K562 (cell line): ENCODE data around the gene SLC39A3. TPM values are rescaled to one million over a fixed set of nuclear protein-coding genes. Genes with fewer than 3 reads are reported as not detected.

ENCODE experiments used
- ATAC-seq: fragments of 200-7000 bp; cut with Tn5 transposase; 3 replicates; pipeline ENCODE4 v1.9.1; 2020; ENCODE audit warnings: moderate library complexity
- BruUV-seq: library from RNA; stranded (reverse); fragments of 400-500 nt; replicated peaks from 2 replicates; lab custom pipeline; 2021; lab: Mats Ljungman, UMichigan
- CTCF ChIA-PET: fragments of 300-600 bp; formaldehyde crosslinking; extraction: SDS; loops from one replicate; lab custom pipeline; 2021; ENCODE audit warnings: low intra/inter-chr PET ratio; lab: Yijun Ruan, JAX
- POLR2A ChIA-PET: fragments of 300-600, 350-650 bp; sonication (Branson Sonifier 250); formaldehyde crosslinking; extraction: SDS; loops from one replicate; lab custom pipeline; 2021; ENCODE audit warnings: antibody characterized with exemption, inconsistent platforms; lab: Yijun Ruan, JAX
- DNase-seq, 4 experiments: peaks; one replicate each; pipeline versions ENCODE4 v3.0.0 to v3.0.0-alpha.2; 2011 to 2018; ENCODE audit warnings: low spot score in 3 of 4, mixed read lengths in 3 of 4; ENCODE audit errors: extremely low read depth in 1 of 4
- FAIRE-seq: peaks from 2 replicates; lab custom pipeline; 2011; peaks lifted over from hg19 to GRCh38; lab: Jason Lieb, UNC
- H2AFZ ChIP-seq: 2 replicates; pipeline ENCODE4 v1.6.0; 2011; ENCODE audit warnings: low read depth, low read length, control low read depth, inconsistent platforms
- H3K27ac ChIP-seq: fragments of 200-600 bp; 3 replicates; pipeline ENCODE4 v1.8.0; 2011; ENCODE audit warnings: low read depth, mild to moderate bottlenecking, control low read depth, inconsistent platforms, low read length, moderate library complexity, mixed read lengths; ENCODE audit errors: extremely low read depth
- H3K27me3 ChIP-seq, 2 experiments: fragments of 300-600 bp in 1 of 2; 2 replicates in 1 of 2; 3 replicates in 1 of 2; pipeline versions ENCODE4 v1.6.0 to v1.8.0; 2011; ENCODE audit warnings: inconsistent platforms in 2 of 2, low read length in 2 of 2, mild to moderate bottlenecking in 1 of 2, mixed read lengths in 1 of 2, moderate library complexity in 1 of 2; ENCODE audit not compliant: control insufficient read depth in 2 of 2, insufficient read depth in 2 of 2
- H3K36me3 ChIP-seq: fragments of 300-600 bp; 3 replicates; pipeline ENCODE4 v1.8.0; 2011; ENCODE audit warnings: mild to moderate bottlenecking, low read length, inconsistent platforms; ENCODE audit not compliant: control insufficient read depth, insufficient read depth
- H3K4me1 ChIP-seq, 2 experiments: fragments of 200-600 bp in 1 of 2; replicated peaks in 1 of 2; 2 replicates in 1 of 2; 3 replicates in 1 of 2; pipeline versions ENCODE4 v1.5.1 to v1.8.0; 2011; ENCODE audit warnings: inconsistent platforms in 2 of 2, low read length in 2 of 2, mild to moderate bottlenecking in 1 of 2, mixed read lengths in 1 of 2, moderate library complexity in 1 of 2; ENCODE audit not compliant: control insufficient read depth in 2 of 2, insufficient read depth in 2 of 2
- H3K4me2 ChIP-seq: 2 replicates; pipeline ENCODE4 v1.6.1; 2011; ENCODE audit warnings: low read length, control low read depth, inconsistent platforms, mixed read lengths; ENCODE audit not compliant: insufficient read depth
- H3K4me3 ChIP-seq: fragments of 200-600 bp; sonication (generic), shearing (Covaris generic); 2 replicates; pipeline ENCODE4 v1.5.1; 2016; ENCODE audit warnings: control low read depth, inconsistent platforms
- H3K79me2 ChIP-seq: fragments of 200-600 bp; 3 replicates; pipeline ENCODE4 v1.8.0; 2011; ENCODE audit warnings: low read length, inconsistent platforms; ENCODE audit not compliant: control insufficient read depth, insufficient read depth
- H3K9ac ChIP-seq, 2 experiments: 2 replicates each; pipeline versions ENCODE4 v1.6.0 to v1.6.1; 2011; ENCODE audit warnings: low read depth in 2 of 2, low read length in 2 of 2, control low read depth in 1 of 2, inconsistent platforms in 1 of 2, mild to moderate bottlenecking in 1 of 2, mixed read lengths in 1 of 2; ENCODE audit not compliant: insufficient read depth in 1 of 2
- H3K9me1 ChIP-seq: one replicate; pipeline ENCODE4 v1.6.0; 2011; ENCODE audit warnings: inconsistent platforms, mild to moderate bottlenecking, low read length, moderate library complexity; ENCODE audit not compliant: control insufficient read depth, insufficient read depth
- H3K9me3 ChIP-seq: replicated peaks from 2 replicates; pipeline ENCODE4 v1.5.1; 2011; ENCODE audit warnings: low read depth, low read length, inconsistent platforms; ENCODE audit not compliant: control insufficient read depth, insufficient read depth
- H4K20me1 ChIP-seq: replicated peaks from 2 replicates; pipeline ENCODE4 v1.6.1; 2011; ENCODE audit warnings: low read length, inconsistent platforms, mixed read lengths; ENCODE audit not compliant: control insufficient read depth, insufficient read depth
- GATAD2B ChIP-seq: fragments of 450-650 bp; IDR thresholded peaks from 2 replicates; pipeline ENCODE4 v1.6.1; 2017; ENCODE audit warnings: mild to moderate bottlenecking, borderline replicate concordance
- ZNF668 ChIP-seq: fragments of 250-450 bp; sonication (Bioruptor Pico); IDR thresholded peaks from 2 replicates; pipeline ENCODE4 v1.8.0; 2022; ENCODE audit warnings: mild to moderate bottlenecking, inconsistent platforms
- WGBS: fragments of 100-300 bp; shearing (Covaris generic); methylation state at CpG from one replicate; pipeline ENCODE4 v1.1.6; 2016; ENCODE audit warnings: low coverage, mixed read lengths; ENCODE audit not compliant: insufficient coverage; ENCODE audit errors: missing lambda C conversion rate; 5-methylcytosine and 5-hydroxymethylcytosine counted together
- in situ Hi-C: fragments of 300-500 bp; cut with MboI; formaldehyde crosslinking; loops from 4 replicates; pipeline ENCODE4 v1.15.0; 2018; ENCODE audit warnings: inconsistent platforms, mixed read lengths
- intact Hi-C: fragments of 100-400 bp; cut with micrococcal nuclease; formaldehyde crosslinking; loops from 2 replicates; pipeline ENCODE4 v1.14.2; 2022
- polyA plus RNA-seq, 8 experiments: library from polyadenylated mRNA; depleted of rRNA in 4 of 8; stranded (reverse) in 5 of 8; unstranded in 3 of 8; fragments of >200 nt; fragmentation: Nextera tagmentation in 2 of 8; fragmentation: Illumina TruSeq in 1 of 8; extraction: Ambion mirVana in 2 of 8; extraction: Trizol in 1 of 8; gene quantifications; 2 replicates each; pipeline versions ENCODE4 v1.2.1 to v1.2.3, GENCODE V29; 2011 to 2014; ENCODE audit warnings: inconsistent platforms in 1 of 8, missing spikeins in 1 of 8
- total RNA-seq, 7 experiments: library from RNA; depleted of rRNA in 6 of 7; stranded (reverse); fragments of >200 nt in 6 of 7; fragmentation: Illumina TruSeq in 2 of 7; extraction: Trizol in 2 of 7; gene quantifications; 2 replicates each; pipeline versions ENCODE4 v1.2.1 to v1.2.3, GENCODE V29; 2011 to 2021; ENCODE audit warnings: low replicate concordance in 1 of 7
- TF ChIP-seq, protein P1 (sequence below): sonication (generic); formaldehyde crosslinking; IDR thresholded peaks from 2 replicates; pipeline ENCODE4 v1.8.1; 2023; ENCODE audit warnings: mild to moderate bottlenecking, missing genetic modification reagents

The SLC39A3 gene
- total and polyA plus RNA-seq, 9 of the 15 experiments (the other 6 are each of a cell fraction or from before 2014, with no cell fraction given): 2.3 to 215 (median 127) TPM

- 97% methylated on average over 23 of the region's 29 CpGs for WGBS
- in situ Hi-C loops: no loop called here
- H3K9me1 ChIP-seq: no peaks in the 10 kb centered on the region
- H2AFZ ChIP-seq: no peak overlapping the region
- ChIA-PET POLR2A (interaction anchor here (0.7 to 2.6 kb wide), 2 partner anchors 12 to 31 kb away, joined by 3 to 12 read pairs; no protein-coding TSS in a partner anchor), CTCF (no interaction called here)
- TF ChIP-seq GATAD2B (no peak), ZNF668 (no peak)
- TF ChIP-seq, protein P1, sequence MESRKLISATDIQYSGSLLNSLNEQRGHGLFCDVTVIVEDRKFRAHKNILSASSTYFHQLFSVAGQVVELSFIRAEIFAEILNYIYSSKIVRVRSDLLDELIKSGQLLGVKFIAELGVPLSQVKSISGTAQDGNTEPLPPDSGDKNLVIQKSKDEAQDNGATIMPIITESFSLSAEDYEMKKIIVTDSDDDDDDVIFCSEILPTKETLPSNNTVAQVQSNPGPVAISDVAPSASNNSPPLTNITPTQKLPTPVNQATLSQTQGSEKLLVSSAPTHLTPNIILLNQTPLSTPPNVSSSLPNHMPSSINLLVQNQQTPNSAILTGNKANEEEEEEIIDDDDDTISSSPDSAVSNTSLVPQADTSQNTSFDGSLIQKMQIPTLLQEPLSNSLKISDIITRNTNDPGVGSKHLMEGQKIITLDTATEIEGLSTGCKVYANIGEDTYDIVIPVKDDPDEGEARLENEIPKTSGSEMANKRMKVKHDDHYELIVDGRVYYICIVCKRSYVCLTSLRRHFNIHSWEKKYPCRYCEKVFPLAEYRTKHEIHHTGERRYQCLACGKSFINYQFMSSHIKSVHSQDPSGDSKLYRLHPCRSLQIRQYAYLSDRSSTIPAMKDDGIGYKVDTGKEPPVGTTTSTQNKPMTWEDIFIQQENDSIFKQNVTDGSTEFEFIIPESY (CRISPR knock-in tag): 0 out of 2 replicates have a peak, but pooled peaks have one; percentile 35
- no peak overlapping the region for H3K4me3 ChIP-seq
- peaks cover 22% of the 10 kb centered on the region for H4K20me1 ChIP-seq
- BruUV-seq: no TSS peak
- H3K9me3 ChIP-seq: no peaks in the 10 kb centered on the region
- ATAC-seq (no peak), FAIRE-seq (no peak), DNase-seq (no peak)
- H3K36me3 ChIP-seq: peaks cover 80% of the 10 kb centered on the region; the same call in 2 of the 3 replicates
- intact Hi-C loops: no loop called here
- H3K27ac ChIP-seq: no peak overlapping the region
- H3K4me2 ChIP-seq: no peak overlapping the region
- H3K79me2 ChIP-seq: peaks cover 45% of the 10 kb centered on the region
- peak overlapping the region in 1 of 2 experiments; percentile 28; a peak in 1 of 4 replicates for H3K9ac ChIP-seq
- H3K4me1 ChIP-seq: peaks cover 0 to 39% of the 10 kb centered on the region in 2 experiments; a peak in 2 of 5 replicates
- H3K27me3 ChIP-seq: no peaks in the 10 kb centered on the region
Observed at GRCh38 chr19:2768365-2769132, 28.7 kb upstream of the SLC39A3 start.
